Cardiac muscle cell (in vitro differentiated cells and primary cell): ENCODE measurements around the gene MAPK8. TPM values are rescaled to one million over a fixed set of nuclear protein-coding genes. Genes with fewer than 3 reads are reported as not detected.

ENCODE experiments used
- DNase-seq, 2 donors: peaks; one replicate each; pipeline versions ENCODE4 v3.0.0 to v3.0.0-alpha.2; 2010 to 2017; ENCODE audit warnings: low read depth in 1 of 2, low spot score in 1 of 2
- H3K27ac ChIP-seq: fragments of 200-600 bp; sonication (generic); 2 replicates; pipeline ENCODE4 v1.5.1; 2016
- H3K27me3 ChIP-seq: fragments of 200-600 bp; sonication (generic); 2 replicates; pipeline ENCODE4 v1.6.0; 2016; ENCODE audit warnings: control low read depth
- H3K36me3 ChIP-seq: fragments of 200-600 bp; sonication (generic); 2 replicates; pipeline ENCODE4 v1.5.1; 2016; ENCODE audit warnings: control low read depth
- H3K4me1 ChIP-seq: fragments of 200-600 bp; sonication (generic); 2 replicates; pipeline ENCODE4 v1.8.1; 2017; ENCODE audit warnings: low read depth, mild to moderate bottlenecking, mixed run types
- H3K4me3 ChIP-seq: fragments of 200-600 bp; sonication (generic); 2 replicates; pipeline ENCODE4 v1.5.1; 2016; ENCODE audit warnings: mild to moderate bottlenecking
- H3K9me3 ChIP-seq: fragments of 200-600 bp; sonication (generic); 2 replicates; pipeline ENCODE4 v1.5.1; 2017; ENCODE audit warnings: low read depth, mild to moderate bottlenecking, control low read depth
- CTCF ChIP-seq: IDR thresholded peaks from 2 replicates; pipeline ENCODE4 v1.5.1; 2012; ENCODE audit warnings: low read depth, mild to moderate bottlenecking, low read length
- polyA plus RNA-seq: library from polyadenylated mRNA; unstranded; fragments of >200 nt; fragmentation: Nextera tagmentation; extraction: Ambion mirVana; gene quantifications from 2 replicates; pipeline ENCODE4 v1.2.1, GENCODE V29; 2016
- total RNA-seq: library from RNA; depleted of rRNA; stranded (reverse); fragments of >200 nt; gene quantifications from 2 replicates; pipeline ENCODE4 v1.2.3, GENCODE V29; 2016

The MAPK8 gene
- total and polyA plus RNA-seq, 2 experiments from 2014 or later: 15.4 to 40.8 TPM

- no peak overlapping the region for H3K27ac ChIP-seq
- no peak for TF ChIP-seq CTCF
- H3K4me3 ChIP-seq: no peak overlapping the region
- no peaks in the 10 kb centered on the region for H3K27me3 ChIP-seq
- H3K4me1 ChIP-seq: peaks cover 8% of the 10 kb centered on the region
- H3K9me3 ChIP-seq: no peaks in the 10 kb centered on the region
- no peak for DNase-seq
- no peaks in the 10 kb centered on the region for H3K36me3 ChIP-seq
These were observed 52.4 kb downstream of the MAPK8 start for GRCh38 chr10:48358838-48359237.

GRCh38 chr10:48361176-48361575, 54.7 kb downstream of the MAPK8 start:
- Histone ChIP-seq H3K4me1 (peaks cover 8% of the 10 kb centered on the region), H3K27ac (no peak overlapping the region), H3K36me3 (no peaks in the 10 kb centered on the region), H3K4me3 (no peak overlapping the region), H3K9me3 (no peaks in the 10 kb centered on the region), H3K27me3 (no peaks in the 10 kb centered on the region)
- DNase-seq: no peak
- no peak for TF ChIP-seq CTCF

DNA sequence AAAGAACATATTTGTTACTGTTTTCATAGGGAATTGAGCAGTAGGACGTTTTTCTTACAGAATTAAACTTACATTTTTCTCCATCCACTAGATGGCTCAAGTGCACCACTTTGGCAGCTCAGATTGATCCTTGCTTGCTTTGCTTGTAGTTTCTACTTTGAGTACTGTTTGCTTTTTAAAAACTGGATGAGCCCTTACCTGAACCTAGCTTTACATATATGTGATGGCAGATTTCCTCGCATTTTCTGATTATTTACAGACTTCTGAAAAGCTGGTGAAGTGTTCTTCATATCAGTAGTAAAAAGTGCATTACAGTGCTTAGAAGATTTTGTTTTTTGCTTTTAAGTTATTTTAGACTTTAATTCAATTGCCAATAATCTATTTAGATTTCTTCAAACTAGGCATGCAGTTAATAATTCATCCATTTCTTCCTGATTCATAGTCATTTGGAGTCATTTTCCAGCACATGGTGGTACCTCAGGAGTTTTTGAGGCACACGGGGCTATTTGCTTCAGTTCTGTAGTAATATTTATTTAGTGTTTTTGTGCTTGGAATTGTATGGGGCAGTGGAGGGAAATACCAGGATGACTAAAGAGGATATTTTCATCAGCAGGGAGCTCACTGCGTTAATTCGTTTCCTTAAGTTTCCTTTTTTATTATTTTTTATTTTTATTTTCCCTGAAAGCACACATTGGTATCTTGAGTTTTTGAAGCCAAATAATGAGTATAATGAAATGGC, 57.3 kb downstream of the MAPK8 start:
- Histone ChIP-seq H3K36me3 (no peaks in the 10 kb centered on the region), H3K4me1 (peaks cover 8% of the 10 kb centered on the region), H3K27ac (no peak overlapping the region), H3K9me3 (no peaks in the 10 kb centered on the region), H3K27me3 (no peaks in the 10 kb centered on the region), H3K4me3 (no peak overlapping the region)
- DNase-seq: peak; percentile 61 to 86
- peak; percentile 63 for TF ChIP-seq CTCF

GRCh38 chr10:48364659-48365405, 58.4 kb downstream of the MAPK8 start:
- no peaks in the 10 kb centered on the region for H3K36me3 ChIP-seq
- TF ChIP-seq CTCF: no peak
- peak in 1 of 2 donors; percentile 88 for DNase-seq
- H3K27ac ChIP-seq: no peak overlapping the region
- no peaks in the 10 kb centered on the region for H3K9me3 ChIP-seq
- H3K4me1 ChIP-seq: peaks cover 7% of the 10 kb centered on the region
- H3K4me3 ChIP-seq: no peak overlapping the region
- no peaks in the 10 kb centered on the region for H3K27me3 ChIP-seq

- Histone ChIP-seq H3K4me3 (no peak overlapping the region), H3K27me3 (no peaks in the 10 kb centered on the region), H3K4me1 (no peaks in the 10 kb centered on the region), H3K9me3 (no peaks in the 10 kb centered on the region), H3K27ac (no peak overlapping the region), H3K36me3 (no peaks in the 10 kb centered on the region)
- DNase-seq: no peak
- no peak for TF ChIP-seq CTCF
These were observed 59.2 kb downstream of the MAPK8 start for GRCh38 chr10:48365668-48366067.
